ENCODE data around the gene ZXDC.

The ZXDC gene

DNA sequence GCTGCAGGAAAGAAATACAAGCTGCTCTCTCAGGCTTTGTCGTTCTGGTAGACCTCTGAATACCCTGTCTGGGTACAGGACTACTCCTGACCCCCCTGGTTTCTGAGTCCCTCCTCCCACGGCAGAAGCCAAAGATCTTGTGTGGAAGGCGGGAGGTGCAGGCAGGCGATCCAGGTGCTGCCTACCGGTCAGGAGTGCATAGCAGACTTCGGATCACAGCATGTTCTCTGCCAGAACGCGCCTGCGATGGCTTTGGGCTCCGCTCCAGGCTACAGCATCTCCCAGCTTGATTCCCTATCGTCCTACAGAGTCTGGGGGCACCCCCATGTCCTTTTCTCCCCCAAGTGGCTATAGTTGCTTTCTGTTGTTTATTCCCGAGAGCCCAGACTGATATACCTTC lies 83.4 kb downstream of the ZXDC start:
- Histone ChIP-seq H3K9me3 (ENCODE audit: control insufficient read depth, low read depth, low read length) (no peaks in the 10 kb centered on the region), H3K4me1 (ENCODE audit: control insufficient read depth, low read depth, low read length) (peaks cover 8% of the 10 kb centered on the region), H3K4me3 (ENCODE audit: low read length) (no peak overlapping the region), H3K9ac (ENCODE audit: low read length) (no peak overlapping the region), H3K27ac (ENCODE audit: low read length) (no peak overlapping the region), H3K36me3 (ENCODE audit: control insufficient read depth, low read depth, low read length) (no peaks in the 10 kb centered on the region), H3K27me3 (ENCODE audit: control insufficient read depth, insufficient read depth, low read length) (peaks cover 40% of the 10 kb centered on the region)

DNA sequence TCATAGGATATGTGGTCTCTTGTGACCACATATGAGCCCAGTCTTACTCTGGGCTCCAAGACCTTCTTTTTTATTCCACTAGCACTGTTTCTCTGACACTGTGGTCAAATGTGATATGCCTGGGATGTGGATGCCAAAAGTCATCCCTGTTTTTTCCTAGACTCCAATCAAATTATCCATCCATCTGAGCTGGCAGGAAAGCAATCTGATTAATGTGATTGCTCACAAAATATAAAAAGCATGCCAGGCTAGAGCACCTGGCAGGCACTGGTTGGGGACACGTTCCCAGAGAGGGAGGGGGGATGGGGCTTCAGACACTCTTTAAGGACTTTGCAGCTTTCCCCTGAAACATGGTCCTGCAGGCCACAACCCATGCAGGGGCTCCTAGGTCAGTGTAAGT lies 84.1 kb downstream of the ZXDC start:
- H3K9me3 ChIP-seq (ENCODE audit: control insufficient read depth, low read depth, low read length): no peaks in the 10 kb centered on the region
- H3K4me1 ChIP-seq (ENCODE audit: control insufficient read depth, low read depth, low read length): peaks cover 8% of the 10 kb centered on the region
- peaks cover 40% of the 10 kb centered on the region for H3K27me3 ChIP-seq (ENCODE audit: control insufficient read depth, insufficient read depth, low read length)
- H3K36me3 ChIP-seq (ENCODE audit: control insufficient read depth, low read depth, low read length): no peaks in the 10 kb centered on the region
- H3K27ac ChIP-seq (ENCODE audit: low read length): no peak overlapping the region
- H3K4me3 ChIP-seq (ENCODE audit: low read length): no peak overlapping the region
- no peak overlapping the region for H3K9ac ChIP-seq (ENCODE audit: low read length)

GRCh38 chr3:126390751-126391150 lies 84.9 kb downstream of the ZXDC start:
- peaks cover 8% of the 10 kb centered on the region for H3K4me1 ChIP-seq (ENCODE audit: control insufficient read depth, low read depth, low read length)
- no peaks in the 10 kb centered on the region for H3K36me3 ChIP-seq (ENCODE audit: control insufficient read depth, low read depth, low read length)
- H3K27ac ChIP-seq (ENCODE audit: low read length): no peak overlapping the region
- no peaks in the 10 kb centered on the region for H3K9me3 ChIP-seq (ENCODE audit: control insufficient read depth, low read depth, low read length)
- peaks cover 34% of the 10 kb centered on the region for H3K27me3 ChIP-seq (ENCODE audit: control insufficient read depth, insufficient read depth, low read length)
- no peak overlapping the region for H3K9ac ChIP-seq (ENCODE audit: low read length)
- no peak overlapping the region for H3K4me3 ChIP-seq (ENCODE audit: low read length)

GRCh38 chr3:126390201-126390600 lies 85.5 kb downstream of the ZXDC start:
- H3K4me3 ChIP-seq (ENCODE audit: low read length): no peak overlapping the region
- peaks cover 7% of the 10 kb centered on the region for H3K4me1 ChIP-seq (ENCODE audit: control insufficient read depth, low read depth, low read length)
- H3K27me3 ChIP-seq (ENCODE audit: control insufficient read depth, insufficient read depth, low read length): peaks cover 28% of the 10 kb centered on the region
- H3K36me3 ChIP-seq (ENCODE audit: control insufficient read depth, low read depth, low read length): no peaks in the 10 kb centered on the region
- no peak overlapping the region for H3K9ac ChIP-seq (ENCODE audit: low read length)
- no peaks in the 10 kb centered on the region for H3K9me3 ChIP-seq (ENCODE audit: control insufficient read depth, low read depth, low read length)
- no peak overlapping the region for H3K27ac ChIP-seq (ENCODE audit: low read length)

DNA sequence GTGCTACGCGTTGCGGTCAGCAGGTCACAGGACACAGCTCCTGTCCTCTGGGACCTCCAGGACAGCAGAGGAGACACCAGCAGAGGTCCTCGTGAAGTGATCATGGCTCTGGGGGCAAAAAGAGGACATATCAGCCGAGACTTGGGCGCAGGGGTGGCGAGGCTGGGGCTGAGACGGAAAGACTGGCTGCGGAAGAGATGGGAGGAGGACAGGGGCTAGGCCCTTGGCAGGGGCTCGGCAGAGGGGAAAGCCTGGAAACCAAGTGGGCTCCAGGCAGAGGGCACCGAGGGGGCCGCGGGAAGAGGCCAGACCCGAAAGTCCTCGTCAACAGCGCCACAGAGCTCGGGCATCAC lies 85.9 kb downstream of the ZXDC start:
- Histone ChIP-seq H3K4me3 (ENCODE audit: low read length) (peak overlapping the region; percentile 25), H3K36me3 (ENCODE audit: control insufficient read depth, low read depth, low read length) (no peaks in the 10 kb centered on the region), H3K27ac (ENCODE audit: low read length) (no peak overlapping the region), H3K27me3 (ENCODE audit: control insufficient read depth, insufficient read depth, low read length) (peaks cover 24% of the 10 kb centered on the region), H3K4me1 (ENCODE audit: control insufficient read depth, low read depth, low read length) (peaks cover 4% of the 10 kb centered on the region), H3K9ac (ENCODE audit: low read length) (no peak overlapping the region), H3K9me3 (ENCODE audit: control insufficient read depth, low read depth, low read length) (no peaks in the 10 kb centered on the region)

DNA sequence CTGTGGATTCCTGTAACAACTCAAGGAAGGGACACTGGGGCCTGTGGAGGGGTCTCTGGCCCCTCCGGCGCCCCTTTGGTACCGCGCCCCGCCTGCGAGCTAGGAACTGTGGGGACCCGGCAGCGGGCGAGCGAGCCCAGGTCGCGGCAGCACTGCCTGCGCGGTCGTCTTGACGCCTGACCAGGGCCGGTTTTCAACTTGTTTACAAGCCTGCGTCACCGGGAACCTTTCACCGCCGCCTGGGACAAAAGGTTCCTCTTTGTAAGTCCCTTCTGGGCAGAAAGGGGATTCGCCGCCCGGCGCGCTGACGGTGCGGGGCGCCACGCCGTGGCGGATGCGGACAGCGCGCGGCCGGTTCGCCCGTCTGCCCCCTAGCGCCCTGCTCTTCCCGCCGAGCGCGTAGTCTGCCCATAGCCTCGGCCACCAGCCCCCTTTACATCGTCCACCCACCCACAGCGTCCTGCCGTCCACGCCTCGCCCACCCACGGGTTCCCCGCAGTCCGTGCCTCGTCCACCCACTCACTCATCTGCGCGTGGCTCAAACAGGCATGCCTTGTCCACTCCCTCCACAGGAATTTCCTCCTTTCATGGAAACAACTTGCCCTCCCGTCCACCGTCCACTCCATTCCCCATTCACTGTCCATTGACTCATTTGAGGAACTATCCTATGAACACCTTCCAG lies 86.4 kb downstream of the ZXDC start:
- Histone ChIP-seq H3K4me1 (ENCODE audit: control insufficient read depth, low read depth, low read length) (peaks cover under 1% of the 10 kb centered on the region), H3K9me3 (ENCODE audit: control insufficient read depth, low read depth, low read length) (no peaks in the 10 kb centered on the region), H3K27ac (ENCODE audit: low read length) (no peak overlapping the region), H3K4me3 (ENCODE audit: low read length) (peak overlapping the region; percentile 41), H3K27me3 (ENCODE audit: control insufficient read depth, insufficient read depth, low read length) (peaks cover 19% of the 10 kb centered on the region), H3K9ac (ENCODE audit: low read length) (peak overlapping the region; percentile 25), H3K36me3 (ENCODE audit: control insufficient read depth, low read depth, low read length) (no peaks in the 10 kb centered on the region)

All from iPS-18a (cell line).